PC-3 (cell line): ENCODE data around the gene BAIAP3. TPM values are rescaled to one million over a fixed set of nuclear protein-coding genes. Genes with fewer than 3 reads are reported as not detected.

Experiments used
- ATAC-seq: fragments of 200-7000 bp; cut with Tn5 transposase; 2 replicates; pipeline ENCODE4 v1.9.1; 2020; ENCODE audit warnings: mild to moderate bottlenecking, moderate library complexity
- BruUV-seq: library from RNA; stranded (reverse); fragments of 400-500 nt; replicated peaks from 2 replicates; lab custom pipeline; 2021; lab: Mats Ljungman, UMichigan
- CTCF ChIA-PET: fragments of 300-600 bp; sonication (Branson Sonifier 250); formaldehyde crosslinking; loops from one replicate; lab custom pipeline; 2022; ENCODE audit warnings: antibody characterized with exemption; lab: Charles Lee
- POLR2A ChIA-PET: fragments of 300-600 bp; sonication (Branson Sonifier 250); formaldehyde crosslinking; loops from one replicate; lab custom pipeline; 2022; ENCODE audit warnings: antibody characterized with exemption; ENCODE audit not compliant: unreplicated experiment; lab: Charles Lee
- DNase-seq: peaks from one replicate; pipeline ENCODE4 v3.0.0-alpha.2; 2015
- H2AFZ ChIP-seq: fragments of 300-600 bp; sonication (generic); 2 replicates; pipeline ENCODE4 v1.6.0; 2016; ENCODE audit warnings: antibody characterized with exemption, low read length
- H3F3A ChIP-seq: fragments of 300-600 bp; sonication (generic); one replicate; pipeline ENCODE4 v1.6.0; 2017; ENCODE audit warnings: antibody characterized with exemption, low read length, control low read depth, mild to moderate bottlenecking; ENCODE audit not compliant: unreplicated experiment
- H3K27ac ChIP-seq: fragments of 300-600 bp; sonication (generic); 2 replicates; pipeline ENCODE4 v1.5.1; 2016; ENCODE audit warnings: mild to moderate bottlenecking, low read length
- H3K27me3 ChIP-seq: fragments of 300-600 bp; sonication (generic); 2 replicates; pipeline ENCODE4 v1.6.1; 2016; ENCODE audit warnings: low read length, mixed read lengths
- H3K36me3 ChIP-seq: fragments of 300-600 bp; sonication (generic); 2 replicates; pipeline ENCODE4 v1.6.1; 2016; ENCODE audit warnings: low read depth, mixed run types, low read length, mixed read lengths
- H3K4me1 ChIP-seq: fragments of 300-600 bp; sonication (generic); 2 replicates; pipeline ENCODE4 v1.5.1; 2016; ENCODE audit warnings: low read length; ENCODE audit not compliant: insufficient read depth
- H3K4me2 ChIP-seq: fragments of 300-600 bp; sonication (generic); 2 replicates; pipeline ENCODE4 v1.6.0; 2016; ENCODE audit warnings: low read length
- H3K4me3 ChIP-seq: fragments of 300-600 bp; sonication (generic); 2 replicates; pipeline ENCODE4 v1.5.1; 2016; ENCODE audit warnings: mild to moderate bottlenecking, low read length, mixed read lengths
- H3K79me2 ChIP-seq: fragments of 300-600 bp; sonication (generic); 2 replicates; pipeline ENCODE4 v1.6.1; 2017; ENCODE audit warnings: low read length, mixed read lengths
- H3K9ac ChIP-seq: fragments of 300-600 bp; sonication (generic); 2 replicates; pipeline ENCODE4 v1.6.0; 2016; ENCODE audit warnings: mild to moderate bottlenecking, low read length
- H3K9me2 ChIP-seq: fragments of 300-600 bp; sonication (generic); replicated peaks from 2 replicates; pipeline ENCODE4 v1.6.1; 2016; ENCODE audit warnings: mixed run types, low read length, mixed read lengths
- H3K9me3 ChIP-seq: fragments of 300-600 bp; sonication (generic); 2 replicates; pipeline ENCODE4 v1.6.1; 2016; ENCODE audit warnings: low read length, mixed read lengths
- H4K20me1 ChIP-seq: fragments of 300-600 bp; sonication (generic); 2 replicates; pipeline ENCODE4 v1.6.1; 2016; ENCODE audit warnings: low read length, mixed read lengths
- EZH2 ChIP-seq: fragments of 300-600 bp; sonication (generic); IDR thresholded peaks from one replicate; pipeline ENCODE4 v1.6.1; 2017; ENCODE audit warnings: antibody characterized with exemption, mild to moderate bottlenecking, low read length; ENCODE audit not compliant: unreplicated experiment
- EZH2phosphoT487 ChIP-seq: fragments of 300-600 bp; sonication (generic); IDR thresholded peaks from 2 replicates; pipeline ENCODE4 v1.6.1; 2018; ENCODE audit warnings: mild to moderate bottlenecking, antibody characterized with exemption, low read length, borderline replicate concordance
- intact Hi-C: fragments of 100-400 bp; cut with micrococcal nuclease; formaldehyde crosslinking; loops from 2 replicates; pipeline ENCODE4 v1.9.0; 2023
- total RNA-seq: library from RNA; depleted of rRNA; stranded (reverse); fragments of >200 nt; gene quantifications from 2 replicates; pipeline ENCODE4 v1.2.3, GENCODE V29; 2014
- TF ChIP-seq, protein P1 (sequence below): fragments of 300-600 bp; sonication (generic); conservative IDR thresholded peaks from 2 replicates; pipeline ENCODE4 v1.5.1; 2017; ENCODE audit warnings: antibody characterized with exemption, low read depth, mild to moderate bottlenecking, low read length

BAIAP3 gene
- total RNA-seq, 1 experiment from 2014 or later: 13.1 TPM

DNA sequence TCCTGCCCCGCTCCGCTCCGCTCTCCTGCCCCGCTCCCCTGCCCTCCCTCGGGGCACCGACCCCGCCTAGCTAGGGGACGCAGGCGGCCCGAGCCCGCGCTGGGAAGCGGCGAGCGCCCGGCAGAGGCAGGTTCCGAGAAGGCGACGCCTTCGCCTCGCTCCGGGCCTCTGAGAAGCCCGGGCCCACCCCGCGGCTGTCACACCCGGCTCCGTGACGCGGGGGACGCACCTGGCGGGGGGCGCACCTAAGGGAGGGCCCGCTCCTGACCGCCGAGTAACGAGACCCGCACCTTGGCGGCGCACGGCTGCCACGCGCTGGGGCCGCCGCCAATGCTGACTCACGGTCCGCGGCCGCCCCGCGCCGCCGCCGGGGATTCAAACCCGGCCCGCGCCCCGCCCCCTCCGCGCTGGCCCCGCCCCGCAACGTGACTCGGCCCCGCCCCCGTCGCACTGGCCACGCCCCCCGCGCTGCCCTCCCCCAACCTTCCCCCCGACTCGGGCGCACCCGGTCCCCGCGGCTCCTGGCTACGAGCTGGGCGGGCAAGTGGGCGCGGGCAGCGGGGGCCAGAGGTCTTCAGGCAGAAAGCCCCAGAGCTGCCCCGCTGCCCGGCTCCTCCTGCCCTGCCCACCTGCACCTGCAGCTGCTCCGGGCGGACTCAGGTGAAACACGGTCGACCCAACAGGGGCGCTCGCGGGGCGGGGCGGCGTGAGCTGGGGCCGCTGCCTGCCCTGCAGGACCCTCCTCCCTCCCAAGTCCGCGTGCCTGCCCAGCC, 46.0 kb downstream of the BAIAP3 start:
- BruUV-seq: no TSS peak
- Histone ChIP-seq H3F3A (no peaks in the 10 kb centered on the region), H3K4me2 (peak overlapping the region; percentile 97), H3K27me3 (no peaks in the 10 kb centered on the region), H4K20me1 (peaks cover 4% of the 10 kb centered on the region; the same call in 1 of the 2 replicates), H3K9ac (peak overlapping the region; percentile 91), H3K4me3 (peak overlapping the region; percentile 87), H3K36me3 (no peaks in the 10 kb centered on the region), H3K9me3 (no peaks in the 10 kb centered on the region), H3K9me2 (no peaks in the 10 kb centered on the region), H2AFZ (peak overlapping the region; percentile 42; the same call in 1 of the 2 replicates), H3K4me1 (peaks cover 13% of the 10 kb centered on the region), H3K27ac (peak overlapping the region; percentile 86), H3K79me2 (peaks cover 47% of the 10 kb centered on the region)
- DNase-seq (peak; percentile 67), ATAC-seq (peak; percentile 59)
- intact Hi-C loops: no loop called here
- TF ChIP-seq EZH2 (no peak), EZH2phosphoT487 (0 out of 2 replicates have a peak, but pooled peaks have one; percentile 55)
- TF ChIP-seq, protein P1, sequence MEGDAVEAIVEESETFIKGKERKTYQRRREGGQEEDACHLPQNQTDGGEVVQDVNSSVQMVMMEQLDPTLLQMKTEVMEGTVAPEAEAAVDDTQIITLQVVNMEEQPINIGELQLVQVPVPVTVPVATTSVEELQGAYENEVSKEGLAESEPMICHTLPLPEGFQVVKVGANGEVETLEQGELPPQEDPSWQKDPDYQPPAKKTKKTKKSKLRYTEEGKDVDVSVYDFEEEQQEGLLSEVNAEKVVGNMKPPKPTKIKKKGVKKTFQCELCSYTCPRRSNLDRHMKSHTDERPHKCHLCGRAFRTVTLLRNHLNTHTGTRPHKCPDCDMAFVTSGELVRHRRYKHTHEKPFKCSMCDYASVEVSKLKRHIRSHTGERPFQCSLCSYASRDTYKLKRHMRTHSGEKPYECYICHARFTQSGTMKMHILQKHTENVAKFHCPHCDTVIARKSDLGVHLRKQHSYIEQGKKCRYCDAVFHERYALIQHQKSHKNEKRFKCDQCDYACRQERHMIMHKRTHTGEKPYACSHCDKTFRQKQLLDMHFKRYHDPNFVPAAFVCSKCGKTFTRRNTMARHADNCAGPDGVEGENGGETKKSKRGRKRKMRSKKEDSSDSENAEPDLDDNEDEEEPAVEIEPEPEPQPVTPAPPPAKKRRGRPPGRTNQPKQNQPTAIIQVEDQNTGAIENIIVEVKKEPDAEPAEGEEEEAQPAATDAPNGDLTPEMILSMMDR: no peak
- CTCF ChIA-PET: no interaction called here
- POLR2A ChIA-PET: interaction anchor here (0.5 to 0.9 kb wide), 4 partner anchors 28 to 652 kb away, joined by 3 to 20 read pairs (median 8); no protein-coding TSS in a partner anchor

DNA sequence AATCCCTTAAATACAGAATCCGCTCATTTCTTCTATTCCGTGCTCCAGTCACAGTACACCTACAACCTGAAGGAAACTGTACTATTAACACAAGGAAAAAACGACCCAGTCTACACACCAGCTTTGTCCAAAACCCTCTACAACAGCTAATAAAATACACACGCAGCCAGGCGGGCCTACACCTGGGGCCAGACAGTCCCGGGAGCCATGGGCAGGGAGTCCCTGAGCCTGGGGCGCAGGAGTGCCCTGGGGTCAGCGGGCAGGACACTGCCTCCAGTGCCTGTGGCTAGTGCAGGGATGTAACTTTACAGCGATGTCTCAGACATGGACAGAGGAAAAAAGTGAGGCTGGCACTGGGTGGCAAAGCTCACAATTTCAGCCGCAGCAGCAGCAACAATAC, 46.8 kb downstream of the BAIAP3 start:
- Histone ChIP-seq H3K9ac (no peak overlapping the region), H3K27ac (no peak overlapping the region), H3K36me3 (no peaks in the 10 kb centered on the region), H4K20me1 (peaks cover 4% of the 10 kb centered on the region; the same call in 1 of the 2 replicates), H3K79me2 (peaks cover 42% of the 10 kb centered on the region), H3K9me3 (no peaks in the 10 kb centered on the region), H2AFZ (peak overlapping the region; percentile 27; the same call in 1 of the 2 replicates), H3K4me2 (peak overlapping the region; percentile 87), H3F3A (no peaks in the 10 kb centered on the region), H3K4me3 (peak overlapping the region; percentile 67), H3K4me1 (peaks cover 13% of the 10 kb centered on the region), H3K27me3 (no peaks in the 10 kb centered on the region), H3K9me2 (no peaks in the 10 kb centered on the region)
- TF ChIP-seq, protein P1: no peak
- TF ChIP-seq EZH2 (no peak), EZH2phosphoT487 (no peak)
- ATAC-seq (no peak), DNase-seq (no peak)
- BruUV-seq: no TSS peak
- CTCF ChIA-PET: no interaction called here
- intact Hi-C loops: no loop called here
- POLR2A ChIA-PET: no interaction called here
